Activated CD4-positive, alpha-beta T cell treated with anti-CD3 and anti-CD28 coated beads for 48 hours (primary cell): ENCODE measurements around the gene CYP4Z1.
"Not testable (repeated sequence)": the region's sequence is repeated elsewhere in the genome, so short reads cannot be mapped to it uniquely, and the experiment has no call there.

Experiments
- DNase-seq: peaks from one replicate; pipeline ENCODE4 v3.0.0-alpha.2; 2020

Gene CYP4Z1

GRCh38 chr1:47067097-47067594 lies at the start of gene CYP4Z1:
Gene CYP4Z1, plus strand, starts transcription at chr1:47067231. Its CDS starts 260 bp downstream, at chr1:47067491.
- no peak for DNase-seq

- DNase-seq = no peak
These were observed 46.0 kb upstream of the CYP4Z1 start for GRCh38 chr1:47021070-47021469.

DNA sequence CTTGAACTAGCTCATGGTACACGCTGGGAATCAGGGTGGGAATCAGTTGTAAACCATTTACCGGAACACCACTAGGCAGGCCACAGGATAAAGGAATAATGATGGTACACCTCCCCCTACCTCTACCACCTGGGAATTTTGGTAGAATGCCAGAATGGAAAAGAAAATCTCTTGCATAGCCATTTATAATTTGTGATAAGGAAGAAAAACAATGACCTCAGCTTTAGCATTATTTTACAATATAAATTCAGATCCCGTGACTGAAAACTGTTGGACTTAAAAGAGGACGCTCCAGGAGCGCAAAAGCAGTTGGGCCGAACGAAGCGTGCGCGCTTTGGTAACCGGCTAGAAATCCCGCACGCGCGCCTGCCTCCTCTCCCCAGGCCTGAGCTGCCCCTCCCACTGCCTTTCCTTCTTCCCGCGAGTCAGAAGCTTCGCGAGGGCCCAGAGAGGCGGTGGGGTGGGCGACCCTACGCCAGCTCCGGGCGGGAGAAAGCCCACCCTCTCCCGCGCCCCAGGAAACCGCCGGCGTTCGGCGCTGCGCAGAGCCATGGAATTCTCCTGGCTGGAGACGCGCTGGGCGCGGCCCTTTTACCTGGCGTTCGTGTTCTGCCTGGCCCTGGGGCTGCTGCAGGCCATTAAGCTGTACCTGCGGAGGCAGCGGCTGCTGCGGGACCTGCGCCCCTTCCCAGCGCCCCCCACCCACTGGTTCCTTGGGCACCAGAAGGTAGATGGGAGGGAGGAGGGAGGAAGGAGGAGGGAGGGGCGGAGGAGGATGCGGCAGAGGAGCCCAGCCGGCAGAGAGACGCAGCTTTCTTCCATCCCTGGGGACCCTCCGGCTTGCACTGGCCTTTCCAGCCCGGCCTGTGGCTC lies 43.5 kb upstream of the CYP4Z1 start, which contains the start of gene CYP4X1:
CYP4X1 (plus strand) TSS at position 402 of the 873 bp plus-strand sequence; CDS start at position 551, 149 bp downstream.
- no peak for DNase-seq

DNA sequence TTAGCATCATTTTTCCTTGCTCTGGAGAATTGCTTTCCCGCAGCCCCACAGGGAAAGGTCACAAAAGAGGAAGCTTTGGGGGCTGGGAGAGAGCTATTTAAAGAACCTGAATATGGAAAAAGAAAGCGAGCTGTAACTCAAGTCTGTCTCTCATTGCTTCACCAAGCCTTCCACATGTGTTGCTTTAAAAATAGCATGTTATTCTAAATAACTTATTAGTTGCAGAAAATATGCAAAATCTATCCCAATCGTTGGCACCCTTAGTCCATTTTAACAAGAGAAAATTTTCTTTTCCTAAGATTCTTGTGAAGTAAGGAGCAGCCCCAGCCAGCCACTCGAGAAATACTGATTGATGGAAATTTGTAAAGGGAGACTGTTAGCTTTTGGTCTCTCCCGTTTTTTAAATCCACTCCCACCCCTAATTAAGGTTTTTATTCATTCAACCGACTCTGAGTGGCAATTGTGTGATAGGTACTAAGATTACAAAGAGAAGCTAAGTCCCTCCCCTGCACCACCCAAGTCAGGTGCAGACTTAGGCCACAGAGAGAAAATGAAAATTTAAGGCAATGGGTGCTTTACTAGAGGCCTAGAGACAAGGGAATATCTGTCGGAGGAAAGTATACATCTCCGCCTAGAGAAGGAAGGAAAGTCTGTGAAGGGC lies 42.8 kb upstream of the CYP4Z1 start:
- DNase-seq = no peak

DNA sequence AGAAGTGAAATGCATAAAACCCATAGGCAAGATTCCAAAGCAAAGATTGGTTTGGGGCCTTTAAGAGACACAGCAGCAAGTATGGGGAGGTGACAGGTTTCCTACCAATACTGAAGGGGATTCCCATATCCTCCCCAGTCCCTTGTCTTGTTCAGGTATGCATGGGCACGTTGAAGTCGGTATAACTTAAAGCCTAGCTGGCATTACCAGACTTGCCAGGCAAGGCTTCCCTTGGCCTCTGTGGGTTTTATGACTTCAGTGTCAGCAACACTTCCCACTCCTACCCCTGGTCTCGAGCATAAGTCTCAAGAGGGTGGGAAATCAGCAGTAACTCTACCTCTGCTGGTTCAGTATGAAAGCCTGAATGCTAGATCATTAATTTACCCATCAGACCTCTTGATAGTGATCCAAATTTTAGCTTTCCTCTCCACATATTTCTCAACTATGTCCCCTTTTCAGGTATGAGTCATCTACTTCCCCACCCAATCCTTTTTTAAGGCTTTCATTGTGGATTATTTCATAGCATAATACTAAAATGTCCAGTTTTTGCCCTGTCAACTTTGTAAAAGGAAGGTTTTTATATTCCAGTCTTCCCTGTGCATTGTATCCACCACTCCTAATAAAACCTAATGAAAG lies 36.7 kb upstream of the CYP4Z1 start:
- DNase-seq = no peak

GRCh38 chr1:47031059-47031458 lies 36.0 kb upstream of the CYP4Z1 start:
- DNase-seq = no peak

- DNase-seq = no peak
These were observed 35.4 kb upstream of the CYP4Z1 start for GRCh38 chr1:47031585-47031984.

DNA sequence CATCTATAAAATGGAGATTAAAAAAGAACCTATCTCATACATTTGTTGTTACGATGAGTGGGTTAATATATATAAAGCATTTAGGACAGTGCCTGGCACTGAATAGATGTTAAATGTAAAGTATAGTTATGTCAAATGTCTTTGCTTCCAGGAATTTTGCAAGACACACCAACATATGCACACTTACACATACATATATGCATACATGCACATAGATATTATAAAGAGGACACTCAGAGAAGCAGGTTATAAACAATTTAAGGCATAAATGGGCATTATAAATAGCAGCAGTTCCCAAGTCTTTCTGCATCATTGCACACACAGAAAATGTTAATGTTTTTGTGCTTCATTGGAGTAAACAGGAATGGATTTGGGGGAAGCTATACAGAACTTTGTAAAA lies 30.3 kb upstream of the CYP4Z1 start:
- no peak for DNase-seq

DNA sequence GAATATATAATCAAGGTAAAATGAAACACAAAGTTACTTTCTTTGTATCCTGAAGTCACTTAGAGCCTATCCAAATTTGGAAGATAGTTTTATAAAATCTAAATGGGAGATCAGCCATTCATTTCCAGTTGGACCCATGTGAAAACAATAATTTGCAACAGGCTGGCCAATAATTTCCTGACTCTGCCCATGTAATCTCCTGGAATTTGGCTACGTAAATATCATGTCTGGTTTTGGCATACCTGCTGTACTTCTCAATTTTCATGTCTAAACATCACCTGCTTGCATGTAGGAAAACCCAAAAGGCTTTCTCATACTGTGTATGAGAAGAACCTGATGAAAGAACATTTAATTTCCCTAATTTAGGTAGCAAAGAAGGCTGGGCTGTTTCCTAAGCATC lies 7.7 kb upstream of the CYP4Z1 start:
- DNase-seq = no peak

GRCh38 chr1:47069080-47069479 lies 2.0 kb downstream of the CYP4Z1 start:
- not testable (repeated sequence) for DNase-seq

GRCh38 chr1:47069509-47069908 lies 2.5 kb downstream of the CYP4Z1 start:
- DNase-seq = not testable (repeated sequence)

DNA sequence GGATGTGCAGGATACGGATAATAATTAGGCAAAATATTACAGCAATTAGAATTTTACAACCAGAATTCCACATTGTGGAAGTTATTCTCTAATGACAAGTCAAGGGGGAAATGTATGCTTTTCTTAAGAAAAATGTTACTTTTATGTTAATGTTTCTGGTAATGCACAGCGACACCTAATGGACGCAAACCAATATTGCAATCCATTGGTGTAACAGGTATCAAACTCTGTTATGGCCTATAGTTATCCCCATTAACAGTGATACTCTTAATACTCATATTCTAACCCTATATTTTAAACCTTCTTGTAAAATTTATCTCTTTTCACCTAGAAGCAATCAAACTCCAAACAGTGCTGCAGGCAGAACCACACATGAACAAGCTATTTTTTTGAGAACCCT lies 22.3 kb downstream of the CYP4Z1 start:
- DNase-seq = peak; percentile 47

DNA sequence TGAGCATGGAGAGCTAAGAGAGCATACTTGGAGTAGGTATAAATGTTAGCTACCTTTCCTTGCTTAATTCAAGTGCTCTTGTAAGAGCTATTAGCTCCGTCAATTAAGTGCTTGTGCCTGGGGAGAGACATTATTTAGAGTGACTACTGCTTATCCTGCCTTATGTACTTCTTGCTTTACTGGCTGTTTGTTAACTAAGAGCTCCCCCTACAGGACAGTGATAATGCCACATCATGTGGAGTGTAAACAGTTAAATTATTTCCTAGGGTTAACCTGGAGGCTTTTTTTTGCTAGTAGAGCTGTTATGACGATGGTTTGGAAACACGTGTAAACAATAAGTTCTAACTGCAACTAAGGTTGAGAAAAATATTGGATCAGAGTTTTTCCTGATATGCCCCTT lies 24.4 kb downstream of the CYP4Z1 start:
- not testable (repeated sequence) for DNase-seq

DNA sequence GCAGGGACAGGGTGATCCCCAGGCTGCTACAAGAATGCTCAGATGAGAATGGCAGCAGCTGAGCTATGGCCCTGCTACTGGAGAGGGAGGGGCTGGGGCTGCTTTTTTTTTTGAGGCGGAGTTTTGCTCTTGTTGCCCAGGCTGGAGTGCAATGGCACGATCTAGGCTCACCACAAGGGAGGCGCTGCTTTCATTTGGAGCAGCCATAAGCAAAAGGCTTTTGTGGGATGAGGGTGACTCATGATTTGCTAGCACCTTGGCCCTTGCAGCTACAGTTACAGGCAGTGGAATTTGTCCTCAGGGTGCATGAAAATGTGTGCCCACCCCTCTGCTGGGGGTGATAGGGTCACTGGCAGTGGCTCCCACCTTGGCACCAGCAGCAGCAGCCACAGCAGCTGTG lies 37.8 kb downstream of the CYP4Z1 start:
- no peak for DNase-seq

- no peak for DNase-seq
These were observed 39.8 kb downstream of the CYP4Z1 start for GRCh38 chr1:47106792-47107191.

GRCh38 chr1:47107851-47108574 lies 41.0 kb downstream of the CYP4Z1 start:
- not testable (repeated sequence) for DNase-seq

DNA sequence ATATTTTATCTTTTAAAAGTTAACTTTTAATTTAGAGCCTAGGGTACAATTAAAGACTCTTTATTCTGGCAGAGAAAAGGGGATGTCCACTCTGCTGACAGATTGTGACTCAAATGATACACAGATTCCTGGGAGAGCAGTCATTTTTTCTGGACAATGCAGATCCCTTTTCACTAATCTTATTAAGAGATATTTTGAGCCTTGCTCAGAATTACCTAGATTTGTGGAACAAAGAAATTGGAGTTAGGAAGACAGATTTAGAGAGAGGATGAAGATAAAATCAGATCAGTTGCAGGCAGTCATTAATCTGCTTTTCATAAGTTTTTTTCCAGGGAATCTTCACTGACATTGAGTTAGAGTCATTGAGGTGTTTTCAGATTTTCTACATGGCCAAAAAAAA lies 42.5 kb downstream of the CYP4Z1 start:
- DNase-seq = not testable (repeated sequence)

- DNase-seq = no peak
These were observed 46.1 kb downstream of the CYP4Z1 start for GRCh38 chr1:47113178-47113577.

DNA sequence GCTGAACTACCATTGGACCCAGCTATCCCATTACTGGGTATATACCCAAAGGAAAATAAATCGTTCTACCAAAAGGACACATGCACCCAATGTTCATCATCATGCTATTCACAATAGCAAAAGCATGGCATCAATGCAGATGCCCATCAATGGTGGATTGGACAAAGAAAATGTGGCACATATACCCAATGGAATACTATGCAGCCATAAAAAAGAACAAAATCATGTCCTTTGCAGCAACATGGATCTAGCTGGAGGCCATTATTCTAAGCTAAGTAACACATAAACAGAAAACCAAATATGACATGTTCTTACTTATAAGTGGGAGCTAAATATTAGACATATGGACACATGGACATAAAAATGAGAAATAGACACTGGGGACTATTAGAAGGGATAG lies 54.0 kb downstream of the CYP4Z1 start:
- not testable (repeated sequence) for DNase-seq

DNA sequence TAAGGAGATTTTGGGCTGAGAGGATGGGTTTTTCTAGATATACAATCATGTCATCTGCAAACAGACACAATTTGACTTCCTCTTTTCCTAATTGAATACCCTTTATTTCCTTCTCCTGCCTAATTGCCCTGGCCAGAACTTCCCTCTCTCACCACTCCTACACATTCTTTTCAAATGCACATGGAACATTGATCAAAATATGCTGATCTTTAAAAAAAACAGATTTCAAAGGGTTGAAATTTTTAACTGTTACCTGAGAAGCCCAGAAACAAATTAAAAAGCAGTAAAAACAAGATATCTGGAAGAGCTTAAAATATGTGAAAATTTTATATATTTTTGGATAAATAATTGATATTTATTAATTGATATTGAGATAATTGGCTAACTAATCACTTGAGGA lies 57.8 kb downstream of the CYP4Z1 start:
- not testable (repeated sequence) for DNase-seq

- DNase-seq = not testable (repeated sequence)
These were observed 60.0 kb downstream of the CYP4Z1 start for GRCh38 chr1:47126997-47127396.

DNA sequence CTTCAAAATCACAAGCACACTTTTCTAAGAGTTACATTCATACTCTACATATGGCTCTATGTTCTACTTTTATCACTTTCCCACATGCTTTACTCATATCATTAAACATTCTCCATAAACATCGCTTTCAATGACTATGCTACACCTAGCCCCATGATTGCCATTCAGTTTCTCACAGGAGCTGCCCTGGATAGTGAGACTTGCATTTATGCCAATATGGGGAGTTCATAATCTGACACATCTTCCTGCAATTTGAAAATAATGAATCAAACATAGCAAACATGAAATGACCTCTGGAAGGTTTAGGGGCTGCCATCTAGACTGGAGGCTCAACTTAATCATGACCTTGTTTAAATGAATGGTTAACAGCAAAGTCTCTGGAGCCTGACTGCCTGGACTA lies 61.2 kb downstream of the CYP4Z1 start:
- DNase-seq = no peak

DNA sequence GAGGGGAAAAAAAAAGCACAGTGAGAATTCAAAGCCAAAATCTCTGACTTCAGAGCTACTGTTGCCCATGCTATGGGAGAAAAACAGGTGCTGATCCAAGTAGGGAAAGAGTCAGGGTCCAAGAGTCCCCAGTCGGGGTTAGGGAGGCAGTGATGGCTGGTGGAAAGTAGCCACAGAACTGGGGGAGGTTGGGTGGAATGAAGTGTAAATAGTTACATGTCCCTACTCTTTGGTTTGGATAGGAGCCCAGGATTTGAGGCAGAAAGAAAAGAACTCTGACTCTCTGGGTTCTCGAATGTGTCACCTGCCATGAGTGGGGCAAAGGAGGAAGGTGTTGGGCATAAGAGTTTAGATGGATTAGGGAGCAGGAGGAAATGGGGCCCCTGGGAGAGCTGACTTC lies 61.8 kb downstream of the CYP4Z1 start:
- DNase-seq = not testable (repeated sequence)
